ENCODE results near the gene PARD3. TPM values are rescaled to one million over a fixed set of nuclear protein-coding genes. Genes with fewer than 3 reads are reported as not detected.

The PARD3 gene
- total RNA-seq, 1 donor: 42.1 TPM

DNA sequence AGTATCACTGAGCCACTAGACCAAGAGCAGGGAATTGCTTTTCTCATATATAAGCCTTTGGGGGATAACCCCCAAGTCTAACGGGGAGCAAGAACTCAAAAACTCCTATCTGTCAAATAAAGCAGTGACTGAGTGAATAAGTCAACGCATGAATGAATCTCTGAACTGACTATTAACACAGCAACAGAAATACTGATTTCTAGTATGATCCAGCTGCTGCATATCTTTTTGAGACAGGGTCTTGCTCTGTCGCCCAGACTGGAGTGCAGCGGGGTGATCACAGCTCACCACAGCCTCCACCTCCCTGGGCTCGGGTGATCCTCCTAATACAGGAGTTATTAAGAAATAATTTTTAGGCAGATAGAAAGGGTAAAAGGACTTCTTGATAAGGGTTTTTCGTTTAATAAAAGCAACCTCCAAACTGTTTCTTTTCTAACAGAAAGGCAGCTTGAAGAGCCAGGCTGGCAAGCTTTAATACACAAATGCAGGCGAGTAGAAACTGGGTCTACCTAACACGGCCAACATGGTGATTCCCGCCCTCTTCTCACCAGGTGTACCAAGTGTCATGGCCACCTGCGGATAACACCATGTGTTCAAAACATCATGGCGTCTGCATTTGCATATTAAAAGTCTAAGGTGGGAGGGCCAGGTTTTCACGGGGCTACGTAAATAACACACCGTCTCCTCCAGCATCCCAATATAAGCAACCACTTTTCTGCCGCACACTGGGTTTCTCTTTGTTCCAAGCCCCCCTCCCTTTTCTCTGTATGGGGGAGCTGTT, 631.9 kb downstream of the PARD3 start:
- H3K4me3 ChIP-seq (ENCODE audit: low read depth, low read length): no peak overlapping the region
- TF ChIP-seq, protein P1, sequence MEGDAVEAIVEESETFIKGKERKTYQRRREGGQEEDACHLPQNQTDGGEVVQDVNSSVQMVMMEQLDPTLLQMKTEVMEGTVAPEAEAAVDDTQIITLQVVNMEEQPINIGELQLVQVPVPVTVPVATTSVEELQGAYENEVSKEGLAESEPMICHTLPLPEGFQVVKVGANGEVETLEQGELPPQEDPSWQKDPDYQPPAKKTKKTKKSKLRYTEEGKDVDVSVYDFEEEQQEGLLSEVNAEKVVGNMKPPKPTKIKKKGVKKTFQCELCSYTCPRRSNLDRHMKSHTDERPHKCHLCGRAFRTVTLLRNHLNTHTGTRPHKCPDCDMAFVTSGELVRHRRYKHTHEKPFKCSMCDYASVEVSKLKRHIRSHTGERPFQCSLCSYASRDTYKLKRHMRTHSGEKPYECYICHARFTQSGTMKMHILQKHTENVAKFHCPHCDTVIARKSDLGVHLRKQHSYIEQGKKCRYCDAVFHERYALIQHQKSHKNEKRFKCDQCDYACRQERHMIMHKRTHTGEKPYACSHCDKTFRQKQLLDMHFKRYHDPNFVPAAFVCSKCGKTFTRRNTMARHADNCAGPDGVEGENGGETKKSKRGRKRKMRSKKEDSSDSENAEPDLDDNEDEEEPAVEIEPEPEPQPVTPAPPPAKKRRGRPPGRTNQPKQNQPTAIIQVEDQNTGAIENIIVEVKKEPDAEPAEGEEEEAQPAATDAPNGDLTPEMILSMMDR (IDR thresholded peaks at IDR 0.05; ENCODE audit: insufficient read depth, low read length): no peak
- DNase-seq (ENCODE audit: low read depth): no peak

DNA sequence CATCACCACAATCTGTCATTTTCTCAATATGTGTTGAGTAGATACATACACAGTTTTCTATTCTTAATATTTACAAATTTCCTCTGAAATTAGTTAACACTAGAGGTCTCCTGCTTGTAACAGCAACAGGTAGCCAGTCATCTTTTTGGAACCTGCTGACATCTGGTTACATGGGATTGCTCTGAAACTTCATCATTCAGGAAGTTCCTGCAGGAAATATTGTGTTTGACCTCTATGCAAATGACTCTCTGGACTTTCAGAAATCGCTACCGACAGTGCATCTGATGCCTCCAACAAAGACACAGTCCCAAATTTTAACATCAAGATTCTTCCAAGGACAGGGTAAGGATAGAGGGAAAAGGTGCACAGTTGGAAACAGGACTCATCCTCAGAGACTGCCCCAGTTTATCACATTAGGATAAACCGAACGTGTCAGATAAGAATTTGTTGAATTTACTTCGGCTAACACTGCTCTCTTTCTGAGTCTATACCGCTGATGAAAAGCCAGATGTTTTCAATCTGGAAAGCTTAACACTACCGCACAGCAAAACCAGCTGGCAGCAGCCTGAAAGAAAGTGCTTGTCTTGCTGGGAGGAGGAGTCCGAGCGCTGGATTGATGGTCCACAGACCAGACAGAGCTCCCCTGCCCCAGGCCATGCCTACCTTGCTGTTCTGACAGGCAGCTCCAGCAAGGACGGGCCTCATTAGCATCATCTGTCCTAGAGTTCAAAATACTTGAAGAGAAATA, 633.4 kb downstream of the PARD3 start:
- TF ChIP-seq, protein P1 (IDR thresholded peaks at IDR 0.05; ENCODE audit: insufficient read depth, low read length): no peak
- H3K4me3 ChIP-seq (ENCODE audit: low read depth, low read length): no peak overlapping the region
- peak; percentile 79 for DNase-seq (ENCODE audit: low read depth)

DNA sequence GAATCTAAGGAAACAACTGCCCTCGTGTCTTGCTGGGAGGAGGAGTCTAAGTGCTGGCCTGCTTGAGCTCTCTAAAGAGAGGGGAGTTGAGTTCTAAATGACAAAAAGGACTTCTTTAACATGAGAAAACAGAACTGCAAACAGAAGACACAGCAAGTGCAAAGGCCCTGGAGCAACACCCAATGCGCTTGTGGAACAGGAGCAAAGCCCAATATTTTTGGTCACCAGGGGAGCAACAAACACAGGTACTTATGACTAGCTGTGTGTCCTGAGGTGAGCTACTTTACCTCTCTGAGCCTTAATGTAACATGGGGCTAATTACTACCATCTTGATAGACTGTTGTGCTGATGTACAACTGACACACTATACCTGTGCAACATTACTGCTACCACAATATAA, 634.3 kb downstream of the PARD3 start:
- DNase-seq (ENCODE audit: low read depth): no peak
- TF ChIP-seq, protein P1 (IDR thresholded peaks at IDR 0.05; ENCODE audit: insufficient read depth, low read length): no peak
- no peak overlapping the region for H3K4me3 ChIP-seq (ENCODE audit: low read depth, low read length)

DNA sequence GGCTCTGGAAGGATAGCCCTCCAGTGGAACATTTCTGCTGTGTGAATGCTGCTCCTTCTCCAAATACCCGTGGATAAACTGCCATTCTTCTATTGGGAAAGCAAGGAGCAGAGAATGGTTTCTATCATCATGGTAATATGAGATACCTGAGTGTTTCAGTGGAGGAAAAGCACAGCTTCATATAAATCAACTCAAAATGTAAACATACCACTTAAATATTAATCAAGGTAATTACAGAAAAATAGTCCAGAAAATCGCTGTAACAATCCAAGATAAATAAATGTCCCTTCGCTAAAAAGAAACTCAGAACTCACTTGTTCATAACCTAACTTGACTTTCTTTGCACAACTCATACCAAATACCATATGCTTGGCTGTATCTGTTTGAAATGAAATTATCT, 635.8 kb downstream of the PARD3 start:
- TF ChIP-seq, protein P1 (IDR thresholded peaks at IDR 0.05; ENCODE audit: insufficient read depth, low read length): no peak
- H3K4me3 ChIP-seq (ENCODE audit: low read depth, low read length): no peak overlapping the region

DNA sequence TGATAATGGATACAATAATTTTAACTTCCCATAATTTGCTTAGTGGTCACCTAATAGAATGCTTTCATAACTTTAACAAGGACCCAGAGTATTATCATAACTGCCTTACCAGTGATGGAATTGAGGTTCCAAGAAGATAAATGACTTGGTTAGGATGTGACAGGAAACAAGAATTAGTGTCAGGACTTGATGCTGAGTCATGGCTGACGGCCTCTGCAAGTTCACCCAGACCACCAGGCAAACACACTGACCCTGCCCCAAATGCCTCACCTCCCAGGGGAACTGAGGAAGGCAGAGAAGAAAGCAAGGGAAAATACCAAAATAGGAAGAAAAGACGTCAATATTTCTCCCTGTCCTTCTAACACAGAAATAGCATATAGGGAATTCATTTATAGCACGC, 636.3 kb downstream of the PARD3 start:
- DNase-seq (ENCODE audit: low read depth): no peak
- H3K4me3 ChIP-seq (ENCODE audit: low read depth, low read length): no peak overlapping the region
- TF ChIP-seq, protein P1 (IDR thresholded peaks at IDR 0.05; ENCODE audit: insufficient read depth, low read length): no peak

More for the DNA sequence above, 635.8 kb downstream of the PARD3 start:
- no peak for DNase-seq (ENCODE audit: low read depth)

DNA sequence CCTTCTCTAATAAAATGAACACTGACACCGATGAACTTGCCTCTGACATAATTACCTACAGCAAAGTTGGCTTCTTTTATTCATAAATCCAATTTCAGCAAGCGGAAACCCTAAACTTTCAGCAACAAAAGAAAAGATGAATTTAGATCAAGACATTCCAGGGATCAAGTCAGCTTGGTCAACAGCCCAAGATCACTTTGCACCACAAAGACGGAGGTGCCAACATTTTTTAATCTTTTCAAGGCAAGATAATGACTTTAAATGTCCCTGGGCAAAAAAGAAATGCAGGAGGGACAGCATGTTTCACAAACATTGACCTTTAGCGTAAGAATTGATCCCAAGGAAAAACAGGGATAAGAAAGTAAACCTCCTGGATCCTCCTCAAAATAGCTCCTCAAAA, 636.9 kb downstream of the PARD3 start:
- no peak overlapping the region for H3K4me3 ChIP-seq (ENCODE audit: low read depth, low read length)
- TF ChIP-seq, protein P1 (IDR thresholded peaks at IDR 0.05; ENCODE audit: insufficient read depth, low read length): no peak
- DNase-seq (ENCODE audit: low read depth): no peak
